ENCODE measurements around the gene CFAP161.

Gene CFAP161

GRCh38 chr15:81181220-81181619, 47.1 kb downstream of the CFAP161 start:
- Histone ChIP-seq H2AFZ (ENCODE audit: low read length) (no peak overlapping the region), H3K79me2 (ENCODE audit: insufficient read depth, low read length) (no peaks in the 10 kb centered on the region), H3K9me2 (replicated peaks; ENCODE audit: low read depth, low read length) (no peaks in the 10 kb centered on the region), H4K20me1 (ENCODE audit: insufficient read depth, low read length, poor library complexity, severe bottlenecking) (no peaks in the 10 kb centered on the region), H3F3A (ENCODE audit: low read depth) (no peaks in the 10 kb centered on the region), H3K4me1 (ENCODE audit: insufficient read depth, low read length, poor library complexity, severe bottlenecking) (peaks cover 10% of the 10 kb centered on the region), H3K9ac (ENCODE audit: low read depth, low read length, poor library complexity, severe bottlenecking) (no peak overlapping the region), H3K27me3 (ENCODE audit: insufficient read depth, low read length, poor library complexity, severe bottlenecking) (no peaks in the 10 kb centered on the region), H3K9me3 (ENCODE audit: insufficient read depth, low read depth, low read length) (no peaks in the 10 kb centered on the region), H3K36me3 (ENCODE audit: insufficient read depth, low read length) (no peaks in the 10 kb centered on the region), H3K4me2 (ENCODE audit: low read depth, low read length, poor library complexity, severe bottlenecking) (no peak overlapping the region), H3K4me3 (ENCODE audit: low read length, poor library complexity, severe bottlenecking) (no peak overlapping the region)
- TF ChIP-seq CTCF (conservative IDR thresholded peaks at IDR 0.05; ENCODE audit: low read length), result no peak
- TF ChIP-seq EZH2phosphoT487 (IDR thresholded peaks at IDR 0.05; ENCODE audit: borderline replicate concordance), result no peak

- H3K4me2 ChIP-seq (ENCODE audit: low read depth, low read length, poor library complexity, severe bottlenecking), result no peak overlapping the region
Observed at GRCh38 chr15:81182031-81182755, 48.1 kb downstream of the CFAP161 start.

GRCh38 chr15:81182756-81183438, 48.8 kb downstream of the CFAP161 start:
- Histone ChIP-seq H3K36me3 (ENCODE audit: insufficient read depth, low read length) (no peaks in the 10 kb centered on the region), H3K4me1 (ENCODE audit: insufficient read depth, low read length, poor library complexity, severe bottlenecking) (peaks cover 10% of the 10 kb centered on the region), H3K9ac (ENCODE audit: low read depth, low read length, poor library complexity, severe bottlenecking) (no peak overlapping the region)

More at GRCh38 chr15:81182031-81182755, 48.1 kb downstream of the CFAP161 start:
- no peaks in the 10 kb centered on the region for H3K9me2 ChIP-seq (replicated peaks; ENCODE audit: low read depth, low read length)
- no peak overlapping the region for H2AFZ ChIP-seq (ENCODE audit: low read length)
- H3K9ac ChIP-seq (ENCODE audit: low read depth, low read length, poor library complexity, severe bottlenecking), result no peak overlapping the region
- H3F3A ChIP-seq (ENCODE audit: low read depth), result no peaks in the 10 kb centered on the region
- no peaks in the 10 kb centered on the region for H3K27me3 ChIP-seq (ENCODE audit: insufficient read depth, low read length, poor library complexity, severe bottlenecking)
- H3K79me2 ChIP-seq (ENCODE audit: insufficient read depth, low read length), result no peaks in the 10 kb centered on the region
- no peak overlapping the region for H3K4me3 ChIP-seq (ENCODE audit: low read length, poor library complexity, severe bottlenecking)
- no peaks in the 10 kb centered on the region for H3K9me3 ChIP-seq (ENCODE audit: insufficient read depth, low read depth, low read length)
- H3K4me1 ChIP-seq (ENCODE audit: insufficient read depth, low read length, poor library complexity, severe bottlenecking), result peaks cover 10% of the 10 kb centered on the region
- no peaks in the 10 kb centered on the region for H4K20me1 ChIP-seq (ENCODE audit: insufficient read depth, low read length, poor library complexity, severe bottlenecking)
- TF ChIP-seq EZH2phosphoT487 (IDR thresholded peaks at IDR 0.05; ENCODE audit: borderline replicate concordance), result no peak
- no peak for TF ChIP-seq CTCF (conservative IDR thresholded peaks at IDR 0.05; ENCODE audit: low read length)
- no peaks in the 10 kb centered on the region for H3K36me3 ChIP-seq (ENCODE audit: insufficient read depth, low read length)

More at GRCh38 chr15:81182756-81183438, 48.8 kb downstream of the CFAP161 start:
- Histone ChIP-seq H4K20me1 (ENCODE audit: insufficient read depth, low read length, poor library complexity, severe bottlenecking) (no peaks in the 10 kb centered on the region), H3K79me2 (ENCODE audit: insufficient read depth, low read length) (no peaks in the 10 kb centered on the region), H3F3A (ENCODE audit: low read depth) (no peaks in the 10 kb centered on the region), H3K4me2 (ENCODE audit: low read depth, low read length, poor library complexity, severe bottlenecking) (no peak overlapping the region), H3K4me3 (ENCODE audit: low read length, poor library complexity, severe bottlenecking) (no peak overlapping the region), H2AFZ (ENCODE audit: low read length) (no peak overlapping the region), H3K27me3 (ENCODE audit: insufficient read depth, low read length, poor library complexity, severe bottlenecking) (no peaks in the 10 kb centered on the region), H3K9me3 (ENCODE audit: insufficient read depth, low read depth, low read length) (no peaks in the 10 kb centered on the region), H3K9me2 (replicated peaks; ENCODE audit: low read depth, low read length) (no peaks in the 10 kb centered on the region)
- no peak for TF ChIP-seq EZH2phosphoT487 (IDR thresholded peaks at IDR 0.05; ENCODE audit: borderline replicate concordance)
- TF ChIP-seq CTCF (conservative IDR thresholded peaks at IDR 0.05; ENCODE audit: low read length), result no peak

Measured in Loucy (cell line).